GM19023 (cell line): ENCODE data around the gene WDR55.
"Not testable (repeated sequence)": the region's sequence is repeated elsewhere in the genome, so short reads cannot be mapped to it uniquely, and the experiment has no call there.

Experiments used
- ATAC-seq: cut with Tn5 transposase; IDR thresholded peaks from one replicate; pipeline ENCODE4 v1.9.1; 2021; ENCODE audit warnings: mild to moderate bottlenecking, moderate library complexity; ENCODE audit not compliant: unreplicated experiment

Gene WDR55

DNA sequence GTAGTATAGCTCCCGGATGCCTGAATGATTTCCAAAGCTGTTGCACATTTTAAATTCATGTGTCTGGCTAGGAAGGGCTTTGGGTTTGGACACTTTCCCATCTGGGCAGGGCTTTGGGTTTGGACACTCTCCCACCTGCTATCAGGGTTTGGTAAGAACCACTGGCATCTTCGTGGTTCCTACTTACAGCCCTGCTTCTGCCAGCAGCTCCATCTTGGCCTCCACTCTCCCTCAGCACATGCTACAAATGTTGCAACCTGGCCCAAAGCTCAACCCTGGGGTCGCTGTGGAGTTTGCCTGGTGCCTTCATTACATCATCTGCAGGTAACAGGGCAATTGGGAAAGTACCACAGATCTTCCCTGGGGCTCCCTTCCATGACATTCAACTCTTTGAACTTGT, 22.0 kb upstream of the WDR55 start:
- ATAC-seq, result no peak

DNA sequence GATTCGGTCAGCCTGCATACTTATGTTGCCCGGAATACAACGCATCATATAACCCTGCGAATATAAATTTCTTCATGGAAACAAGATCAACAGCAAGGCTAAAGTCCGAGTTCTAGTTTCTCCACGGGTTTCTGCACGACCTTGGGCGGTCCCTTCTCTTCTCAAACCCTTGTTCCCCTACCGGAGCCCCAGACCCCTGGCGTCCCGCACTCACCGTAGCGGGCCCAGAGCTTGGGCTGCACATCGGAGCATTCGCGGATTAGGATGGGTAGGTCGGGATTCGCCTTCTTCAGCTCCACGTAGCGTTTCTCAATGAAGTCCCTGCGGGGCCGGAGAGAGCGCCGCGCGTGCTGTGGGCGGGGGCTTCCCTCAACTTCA, 17.7 kb upstream of the WDR55 start:
- ATAC-seq, result peak; percentile 41

DNA sequence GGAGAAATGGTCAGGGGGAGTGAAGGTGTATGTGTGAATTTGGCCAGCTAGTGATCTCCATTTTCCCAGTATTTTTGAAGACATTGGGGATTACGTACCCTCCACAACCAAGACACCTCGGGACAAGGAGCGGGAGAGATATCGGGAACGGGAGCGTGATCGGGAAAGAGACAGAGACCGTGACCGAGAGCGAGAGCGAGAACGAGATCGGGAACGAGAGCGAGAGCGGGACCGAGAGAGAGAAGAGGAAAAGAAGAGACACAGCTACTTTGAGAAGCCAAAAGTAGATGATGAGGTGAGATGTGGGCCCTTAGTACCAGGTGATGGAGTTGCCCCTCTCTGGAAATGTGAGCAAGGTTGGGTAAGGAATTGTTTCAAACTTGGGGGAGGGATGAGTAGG, 5.8 kb upstream of the WDR55 start:
- no peak for ATAC-seq

DNA sequence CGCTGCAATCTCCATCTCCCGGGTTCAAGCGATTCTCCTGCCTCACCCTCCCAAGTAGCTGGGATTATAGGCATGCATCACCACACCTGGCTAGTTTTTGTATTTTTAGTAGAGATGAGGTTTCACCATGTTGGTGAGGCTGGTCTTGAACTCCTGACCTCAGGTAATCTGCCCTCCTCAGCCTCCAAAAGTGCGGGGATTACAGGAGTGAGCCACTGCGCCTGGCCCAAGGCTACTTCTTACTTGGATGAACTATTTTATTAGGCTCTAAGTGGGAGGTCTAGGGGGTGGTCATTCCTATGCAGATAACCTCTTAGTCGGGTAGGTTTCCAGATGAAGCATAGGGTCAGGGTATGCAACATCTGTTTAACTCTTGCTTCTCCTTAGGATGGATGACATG, 4.3 kb upstream of the WDR55 start:
- not testable (repeated sequence) for ATAC-seq

DNA sequence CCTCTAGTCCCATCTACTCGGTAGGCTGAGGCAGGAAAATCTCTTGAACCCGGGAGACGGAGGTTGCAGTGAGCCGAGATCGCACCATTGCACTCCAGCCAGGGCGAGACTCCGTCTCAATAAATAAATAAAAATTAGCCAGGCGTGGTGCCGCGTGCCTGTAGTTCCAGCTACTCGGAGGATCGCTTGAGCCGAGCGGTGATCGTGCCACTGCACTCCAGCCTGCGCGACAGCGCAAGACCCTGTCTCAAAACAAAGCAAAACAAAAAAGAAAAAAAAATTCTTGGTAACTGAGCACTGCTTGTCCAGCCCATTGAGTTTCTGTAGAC, 710 bp upstream of the WDR55 start:
- no peak for ATAC-seq

DNA sequence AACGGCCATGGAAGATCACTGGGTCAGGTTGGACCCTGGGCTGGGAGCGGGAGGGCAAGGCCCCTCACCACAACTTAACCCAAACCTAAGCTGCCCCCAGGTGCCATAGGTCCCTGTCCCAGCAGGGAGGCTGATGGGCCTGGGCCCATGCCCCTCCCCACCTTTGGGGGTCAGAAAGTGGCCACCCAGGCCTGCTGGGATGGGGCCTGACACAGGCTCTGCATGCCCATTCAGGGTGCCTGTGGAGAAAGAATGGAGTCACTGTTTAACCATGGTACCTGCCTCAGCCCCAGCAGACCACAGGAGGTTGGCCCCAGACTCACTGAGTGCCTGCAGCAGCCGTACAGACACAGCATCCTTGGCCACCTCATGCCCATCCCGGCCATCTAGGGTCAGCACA, 6.3 kb downstream of the WDR55 start:
- not testable (repeated sequence) for ATAC-seq

DNA sequence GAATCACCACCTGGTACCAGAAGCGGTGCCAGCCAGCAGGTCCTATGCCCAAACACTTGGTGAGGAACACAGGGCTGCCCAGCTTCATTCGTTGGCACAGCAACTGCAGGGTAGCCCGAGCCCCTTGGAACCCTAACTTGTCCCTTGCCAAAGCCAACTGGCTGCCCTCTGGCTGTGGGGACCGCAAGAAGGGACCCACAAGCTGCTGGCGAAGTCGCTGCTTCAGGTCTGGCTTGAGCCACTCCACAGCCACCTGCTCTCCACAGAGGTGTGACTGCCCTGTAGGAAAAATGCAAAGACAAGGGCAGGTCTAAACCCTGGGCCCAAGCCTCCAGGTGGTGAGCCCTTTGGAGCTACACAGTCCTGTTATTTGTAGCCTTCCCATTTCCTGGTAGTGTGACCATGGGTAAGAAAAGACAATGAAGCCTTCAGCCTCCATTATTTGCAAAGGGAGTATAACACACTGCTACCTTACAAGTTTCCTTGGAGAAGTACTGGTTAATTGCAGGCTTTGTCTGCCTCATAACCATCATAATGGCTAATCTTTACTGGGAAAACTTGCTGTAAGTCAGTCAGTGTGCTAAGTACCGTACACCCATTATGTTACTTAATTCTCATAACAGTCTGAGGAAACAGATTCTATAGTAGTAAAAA, 6.9 kb downstream of the WDR55 start:
- no peak for ATAC-seq

DNA sequence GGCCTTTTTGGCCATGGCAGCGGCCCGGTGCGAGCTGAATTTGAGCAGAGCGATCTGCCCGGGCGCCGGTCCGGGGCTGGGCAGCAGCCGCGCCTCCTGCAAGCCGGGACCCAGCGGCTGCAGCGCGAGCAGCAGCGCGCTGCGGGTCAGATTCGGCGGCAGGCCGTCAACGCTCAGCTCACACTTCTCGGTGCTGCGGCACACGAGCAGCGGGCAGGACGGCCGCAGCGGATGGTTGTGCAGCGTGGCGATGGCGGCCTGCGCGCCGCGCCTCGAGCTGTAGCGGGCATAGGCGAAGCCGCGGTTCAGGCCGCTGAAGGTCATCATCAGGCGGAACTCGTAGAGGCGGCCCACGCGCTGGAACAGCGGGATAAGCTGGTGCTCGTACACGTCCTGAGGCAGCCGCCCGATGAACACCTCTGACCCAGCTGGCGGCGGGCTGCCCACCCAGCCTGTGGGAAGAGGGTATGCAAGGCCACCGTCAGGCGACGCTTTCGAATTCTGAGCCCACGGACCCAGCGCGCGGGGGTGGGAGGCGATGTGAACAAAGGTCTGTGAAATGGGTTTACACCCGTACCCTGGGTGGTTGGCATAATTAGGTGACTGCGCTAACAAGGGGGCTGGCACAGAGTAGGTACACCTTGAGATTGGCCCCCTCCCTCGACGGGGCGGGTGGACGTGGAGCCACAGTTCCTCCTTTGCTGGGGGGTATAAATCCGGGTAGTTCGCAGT, 7.9 kb downstream of the WDR55 start:
- no peak for ATAC-seq

DNA sequence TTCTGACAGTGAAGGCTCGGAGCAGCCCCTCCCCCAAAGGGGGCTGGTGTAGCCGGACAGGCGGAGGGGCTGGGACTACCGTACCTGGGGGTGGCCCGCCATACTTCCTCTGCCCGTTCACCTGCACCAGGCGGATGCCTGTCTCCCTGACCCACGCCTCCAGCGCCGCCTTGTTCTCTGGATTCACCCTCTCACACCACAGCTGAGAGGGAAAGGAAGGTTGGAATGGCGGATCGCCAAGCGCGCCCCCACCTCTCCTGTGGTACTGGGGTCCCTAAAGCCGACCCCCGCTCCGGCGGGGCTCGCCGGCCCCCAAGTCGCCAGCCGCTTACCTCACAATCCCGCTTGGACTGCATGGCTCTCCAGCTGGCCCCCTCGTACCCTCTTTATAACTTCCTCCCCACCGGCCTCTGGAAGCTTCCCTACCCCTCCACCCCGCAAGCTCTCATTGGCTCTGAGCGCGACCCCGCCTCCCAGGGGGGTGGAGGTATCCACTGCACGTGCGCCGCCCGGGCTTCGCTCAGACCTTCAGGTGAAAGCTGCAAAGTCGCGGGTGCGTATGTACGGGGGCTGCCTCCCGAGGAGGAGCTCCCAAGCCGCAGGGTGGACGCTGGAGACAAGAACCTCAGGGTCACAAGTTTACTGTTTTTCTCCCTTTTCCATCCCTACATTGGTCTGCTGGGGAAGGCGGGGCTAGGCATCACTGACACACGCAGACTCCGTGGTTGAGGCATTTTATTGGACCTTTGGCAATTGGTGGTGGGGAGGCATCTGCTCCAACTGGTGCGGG, 8.7 kb downstream of the WDR55 start, which contains the start of gene DND1:
Gene DND1, minus strand, starts transcription at position 390 of the 790 bp plus-strand sequence. Its CDS starts 34 bp downstream, at position 356.
- ATAC-seq, result no peak

DNA sequence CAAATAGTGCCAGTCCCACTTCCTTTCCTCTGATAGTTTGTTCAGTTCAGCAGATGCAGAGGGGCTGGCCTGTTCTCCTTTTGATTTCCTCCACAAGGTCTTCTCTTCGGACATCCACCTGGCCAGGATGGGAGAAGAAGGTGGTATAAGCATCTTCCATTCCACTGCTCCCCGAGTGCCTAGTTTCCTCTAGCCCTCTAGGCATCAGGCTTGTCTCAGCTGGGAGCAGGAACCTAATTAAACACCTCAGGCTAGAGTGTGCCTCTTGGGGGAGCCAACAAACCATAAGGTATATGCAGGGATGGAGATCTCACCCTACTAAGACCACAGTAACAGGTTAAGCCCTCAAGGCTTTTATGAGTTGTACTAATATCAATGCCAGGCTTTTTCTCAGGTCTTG, 9.5 kb downstream of the WDR55 start:
- ATAC-seq, result no peak

DNA sequence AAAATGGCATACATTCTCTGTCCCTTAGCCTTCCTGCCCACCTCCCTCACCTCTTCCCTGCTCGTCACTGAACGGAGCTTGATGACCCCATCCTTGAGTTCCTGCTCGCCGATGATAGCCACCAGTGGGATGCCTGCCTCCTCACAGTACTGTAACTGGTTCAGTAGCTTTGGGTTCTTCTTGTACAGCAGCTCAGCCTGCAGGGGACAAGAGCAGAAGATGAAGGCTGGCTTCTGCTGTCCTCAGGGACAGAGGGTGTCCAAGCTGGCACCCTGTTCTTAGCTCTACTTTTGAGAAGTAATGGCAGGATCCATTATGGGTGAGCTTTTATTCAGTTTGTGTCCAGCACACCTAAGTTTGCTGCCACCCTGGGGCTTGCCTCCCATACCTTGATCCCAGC, 9.9 kb downstream of the WDR55 start:
- ATAC-seq, result no peak

DNA sequence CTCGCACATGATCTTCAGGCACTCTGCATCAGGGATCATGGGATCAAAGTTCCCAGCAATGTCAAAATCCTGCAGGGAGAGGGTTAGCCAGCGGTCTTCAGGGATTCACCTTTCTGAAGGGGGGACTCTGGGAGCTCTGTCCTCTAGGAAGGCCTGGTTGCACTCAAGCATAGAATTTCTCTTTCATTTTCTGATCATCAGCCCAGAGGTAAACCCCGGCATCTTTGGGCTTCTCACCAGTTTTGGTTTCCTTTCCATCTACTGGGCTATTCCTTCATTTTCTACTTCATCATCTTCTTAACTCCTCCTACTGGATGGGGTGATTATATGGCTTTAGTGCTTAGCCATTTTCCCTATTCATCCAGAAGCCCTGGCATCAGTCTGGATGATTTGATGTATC, 13.2 kb downstream of the WDR55 start:
- ATAC-seq, result peak; percentile 58

DNA sequence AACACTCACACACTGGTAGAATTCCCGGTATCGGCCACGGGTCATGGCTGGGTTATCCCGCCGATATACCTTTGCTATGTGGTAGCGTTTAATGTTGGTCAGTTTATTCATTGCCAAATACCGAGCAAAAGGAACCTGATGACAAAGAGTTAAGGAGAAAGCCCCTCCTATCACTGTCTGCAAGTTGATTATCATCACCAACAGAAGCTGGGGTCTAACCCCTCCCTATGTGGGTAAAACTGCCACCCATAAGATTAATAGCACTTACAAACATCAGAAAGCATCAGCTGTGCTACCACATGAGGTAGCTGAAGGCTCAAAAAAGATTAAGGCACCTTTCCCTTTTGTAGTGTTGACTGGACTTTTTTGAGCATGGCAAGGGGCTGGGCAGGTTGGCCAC, 14.3 kb downstream of the WDR55 start:
- ATAC-seq, result no peak

DNA sequence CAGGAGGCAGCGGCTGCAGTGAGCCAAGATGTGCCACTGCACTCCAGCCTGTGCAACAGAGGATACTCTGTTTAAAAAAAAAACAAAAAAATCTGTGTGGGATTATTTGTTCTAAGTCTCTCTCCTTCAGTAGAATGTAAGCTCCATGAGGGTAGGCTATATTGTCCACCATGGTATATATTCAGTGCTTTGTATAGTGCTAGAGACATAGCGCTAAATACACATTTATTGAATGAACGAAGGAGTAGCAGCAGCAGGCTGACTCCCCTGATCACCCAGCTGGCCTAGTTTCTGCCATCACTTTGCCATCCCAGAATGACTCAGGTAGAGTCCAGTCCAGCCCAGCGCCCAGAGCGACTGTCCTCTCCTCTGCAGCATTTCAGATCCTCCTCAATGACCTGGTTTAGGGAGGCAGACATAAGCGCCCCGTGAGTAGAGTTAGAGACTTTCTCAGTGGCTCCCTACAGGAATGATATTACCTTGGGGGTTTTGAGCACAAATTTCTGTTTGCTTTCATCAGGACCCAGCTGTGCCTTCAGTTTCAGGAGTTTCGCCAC, 25.8 kb downstream of the WDR55 start:
- no peak for ATAC-seq

DNA sequence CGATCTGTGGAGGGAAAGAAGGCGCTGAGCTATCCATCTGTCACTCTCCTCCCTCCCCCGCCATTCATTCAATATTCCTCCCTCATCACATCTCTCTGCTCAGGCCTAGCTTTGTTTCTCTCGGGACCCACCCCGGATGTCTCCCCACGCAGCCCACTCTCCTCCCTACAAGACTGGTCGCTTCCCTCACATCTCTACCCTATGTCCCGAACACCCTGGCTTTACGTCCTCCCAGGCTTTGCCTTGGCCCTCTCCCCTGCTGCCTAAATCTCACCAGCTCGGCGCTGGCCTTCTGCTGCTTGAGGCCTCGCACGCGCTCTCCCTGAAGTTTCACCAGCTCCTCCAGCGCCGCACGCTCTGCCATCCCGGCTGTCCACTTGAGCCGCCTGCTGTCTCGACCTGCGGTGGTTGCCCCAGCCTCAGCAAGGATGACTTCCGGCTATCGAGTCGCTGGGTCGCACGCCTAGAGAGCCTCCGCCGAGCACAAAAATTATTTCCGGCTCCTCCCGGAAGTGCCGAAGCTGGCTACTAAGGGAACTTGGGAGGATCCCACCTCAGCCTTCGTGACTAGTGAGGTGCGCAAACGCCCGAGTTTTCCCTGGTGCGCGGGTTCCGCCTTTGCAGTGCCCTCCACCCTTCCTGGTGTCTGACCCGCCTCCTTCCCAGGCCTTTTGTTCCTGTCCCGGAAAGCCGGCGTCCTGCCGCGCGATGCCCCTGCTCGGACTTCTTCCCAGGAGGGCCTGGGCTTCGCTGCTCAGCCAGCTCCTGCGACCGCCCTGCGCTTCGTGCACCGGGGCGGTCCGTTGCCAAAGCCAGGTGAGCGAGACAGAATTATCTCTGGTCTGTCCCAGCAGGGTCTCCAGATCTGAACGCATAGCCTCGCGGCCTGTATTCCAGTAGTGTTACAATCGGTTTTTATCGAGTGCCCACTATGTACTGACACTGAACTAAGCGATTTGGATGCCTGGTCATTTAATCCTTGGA, 26.5 kb downstream of the WDR55 start, which contains the start of the genes HARS1 and HARS2:
Gene HARS1, minus strand, starts transcription at position 430 of the 984 bp plus-strand sequence. Its CDS starts 66 bp downstream, at position 364.
Gene HARS2, plus strand, starts transcription at position 515 of the 984 bp plus-strand sequence. Its CDS starts 194 bp downstream, at position 709.
- peak; percentile 95 for ATAC-seq

DNA sequence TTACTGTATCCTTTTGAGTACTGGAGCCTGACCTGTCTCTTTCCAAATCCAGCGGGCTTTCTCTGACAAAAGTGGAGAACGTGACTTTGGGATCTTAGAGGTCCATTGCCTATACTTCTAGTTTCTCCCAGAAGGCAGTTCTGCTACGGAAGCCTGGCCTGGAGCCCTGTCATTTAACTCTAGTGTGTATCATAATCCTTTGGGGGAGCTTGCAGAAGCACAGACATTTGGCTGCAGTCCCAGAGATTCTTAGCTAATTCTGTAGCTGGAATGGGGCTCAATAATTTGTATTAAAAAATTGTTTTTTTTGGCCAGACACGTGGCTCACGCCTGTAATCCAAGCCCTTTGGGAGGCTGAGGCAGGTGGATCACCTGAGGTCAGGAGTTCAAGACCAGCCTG, 29.6 kb downstream of the WDR55 start:
- ATAC-seq, result no peak

DNA sequence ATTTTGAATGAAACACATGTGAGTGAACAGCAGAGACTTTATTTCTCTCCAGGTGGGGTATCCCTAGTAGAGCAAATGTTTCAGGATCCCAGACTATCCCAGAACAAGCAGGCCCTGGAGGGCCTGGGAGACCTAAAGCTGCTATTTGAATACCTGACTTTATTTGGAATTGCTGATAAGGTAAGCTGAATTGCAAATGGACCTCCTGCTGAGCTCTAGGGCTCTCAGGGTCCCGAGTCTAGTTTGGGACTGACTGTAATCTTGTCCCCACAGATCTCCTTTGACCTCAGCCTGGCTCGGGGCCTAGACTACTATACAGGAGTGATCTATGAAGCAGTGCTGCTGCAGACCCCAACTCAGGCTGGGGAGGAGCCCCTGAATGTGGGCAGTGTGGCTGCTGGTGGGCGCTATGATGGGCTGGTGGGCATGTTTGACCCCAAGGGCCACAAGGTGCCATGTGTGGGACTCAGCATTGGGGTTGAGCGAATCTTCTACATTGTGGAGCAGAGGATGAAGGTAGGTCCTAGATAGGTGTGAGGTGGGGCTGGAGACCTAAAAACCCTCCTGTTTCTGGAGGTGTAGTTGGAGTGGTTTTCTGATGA, 32.3 kb downstream of the WDR55 start:
- ATAC-seq, result no peak

DNA sequence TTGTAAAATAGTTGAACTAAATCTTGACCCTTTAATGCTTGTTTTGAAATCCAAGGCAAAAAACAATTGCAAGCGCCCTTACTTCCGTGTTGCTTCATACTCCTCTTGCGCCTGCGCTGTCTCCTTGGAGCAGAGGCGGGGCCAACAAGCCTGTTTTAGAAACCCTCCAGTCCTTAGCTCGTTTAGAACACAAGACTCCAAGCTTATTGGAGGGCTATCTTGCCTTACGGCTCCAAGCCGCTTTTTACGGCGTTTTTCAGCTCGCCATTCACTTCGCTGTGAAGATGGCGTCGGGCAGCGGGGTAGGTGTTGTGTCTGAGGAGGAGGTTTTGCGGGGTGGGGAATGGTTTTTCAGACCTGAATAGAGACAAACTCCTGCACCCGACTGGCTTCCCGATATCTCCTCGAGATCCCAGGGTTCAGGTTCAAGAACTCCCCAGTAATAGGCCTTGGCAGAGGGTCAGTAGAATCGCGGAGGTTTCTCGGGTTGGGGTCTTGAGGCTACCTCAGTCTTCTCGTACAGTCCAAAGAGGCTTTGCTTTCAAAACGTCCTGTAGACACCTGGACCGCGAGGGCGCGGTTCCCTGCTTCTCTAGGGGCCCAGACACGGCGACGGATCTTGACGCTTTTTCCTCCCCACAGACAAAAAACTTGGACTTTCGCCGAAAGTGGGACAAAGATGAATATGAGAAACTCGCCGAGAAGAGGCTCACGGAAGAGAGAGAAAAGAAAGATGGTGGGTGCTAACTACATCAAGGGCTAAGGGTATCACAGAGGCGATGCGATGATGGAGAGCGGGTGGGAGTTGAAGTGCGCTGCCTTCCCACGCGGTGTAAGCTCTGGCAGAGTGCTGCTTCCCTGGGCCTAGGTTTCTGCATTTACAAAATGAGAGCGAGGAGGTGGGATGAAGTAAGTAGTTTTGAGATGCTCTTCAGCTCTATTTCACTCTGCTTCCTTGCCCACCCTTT, 35.8 kb downstream of the WDR55 start, which contains the start of gene ZMAT2:
Gene ZMAT2, plus strand, starts transcription at position 271 of the 968 bp plus-strand sequence. Its CDS starts 14 bp downstream, at position 285.
- ATAC-seq, result peak; percentile 96
